Vagina (tissue), 2 donors: Measurements from ENCODE around the gene MAP3K10. TPM values are rescaled to one million over a fixed set of nuclear protein-coding genes. Genes with fewer than 3 reads are reported as not detected.

ENCODE experiments used
- DNase-seq, 2 donors: peaks; one replicate each; pipeline ENCODE4 v3.0.0-alpha.2; 2017; ENCODE audit errors: extremely low spot score in 2 of 2
- H3K27ac ChIP-seq: fragments of 200-600 bp; sonication (generic); one replicate; pipeline ENCODE4 v1.5.1; 2019
- H3K27me3 ChIP-seq: fragments of 200-600 bp; sonication (generic); one replicate; pipeline ENCODE4 v1.5.1; 2019
- H3K36me3 ChIP-seq, 2 donors: fragments of 200-600 bp; sonication (generic); one replicate each; pipeline ENCODE4 v1.5.1; 2017 to 2019
- H3K4me1 ChIP-seq: fragments of 200-600 bp; sonication (generic); one replicate; pipeline ENCODE4 v1.5.1; 2019
- H3K4me3 ChIP-seq, 2 donors: fragments of 200-600 bp; sonication (generic); 1 replicate in 1 of 2; 2 replicates in 1 of 2; pipeline ENCODE4 v1.5.1; 2016 to 2019
- H3K9me3 ChIP-seq: fragments of 200-600 bp; sonication (generic); one replicate; pipeline ENCODE4 v1.5.1; 2019
- CTCF ChIP-seq, 3 experiments: fragments of 450-650 bp in 2 of 3; fragments of 200-600 bp in 1 of 3; sonication (generic) in 1 of 3; IDR thresholded peaks; one replicate each; pipeline ENCODE4 v1.5.1; 2017 to 2019; ENCODE audit warnings: antibody characterized with exemption in 3 of 3, mild to moderate bottlenecking in 2 of 3, moderate library complexity in 2 of 3
- POLR2A ChIP-seq, 2 donors: fragments of 450-650 bp; IDR thresholded peaks; one replicate each; pipeline ENCODE4 v1.6.1; 2017; ENCODE audit warnings: antibody characterized with exemption in 2 of 2, mild to moderate bottlenecking in 2 of 2, moderate library complexity in 2 of 2
- POLR2AphosphoS5 ChIP-seq, 2 donors: sonication (generic); formaldehyde crosslinking; IDR thresholded peaks; one replicate each; pipeline ENCODE4 v1.9.0; 2017; ENCODE audit warnings: antibody characterized with exemption in 2 of 2, mild to moderate bottlenecking in 2 of 2, low read depth in 1 of 2; ENCODE audit not compliant: insufficient read depth in 1 of 2
- intact Hi-C: fragments of 100-400 bp; cut with DNase I; formaldehyde crosslinking; loops from one replicate; pipeline ENCODE4 v1.15.1; 2023
- total RNA-seq: library from RNA; depleted of rRNA; stranded (reverse); fragments of >200 nt; gene quantifications from one replicate; pipeline ENCODE4 v1.2.3, GENCODE V29; 2016

MAP3K10 gene
- total RNA-seq, 1 donor from 2014 or later = 10.6 TPM

- H3K4me3 ChIP-seq = no peak overlapping the region
- TF ChIP-seq POLR2AphosphoS5 (IDR thresholded peaks at IDR 0.05; ENCODE audit: insufficient read depth in 1 of 2, low read depth in 1 of 2) = no peak
- TF ChIP-seq POLR2A (IDR thresholded peaks at IDR 0.05) = no peak
- TF ChIP-seq CTCF (IDR thresholded peaks at IDR 0.05) = no peak
- DNase-seq = no peak
- H3K9me3 ChIP-seq = no peaks in the 10 kb centered on the region
- intact Hi-C loops = no loop called here
- H3K4me1 ChIP-seq = peaks cover 9% of the 10 kb centered on the region
- no peak overlapping the region for H3K27ac ChIP-seq
- no peaks in the 10 kb centered on the region for H3K27me3 ChIP-seq
- H3K36me3 ChIP-seq = peaks cover 0 to 57% of the 10 kb centered on the region in 2 donors
These were observed 43.4 kb downstream of the MAP3K10 start for GRCh38 chr19:40234429-40235237.

- no peak for DNase-seq
- no peak overlapping the region for H3K27ac ChIP-seq
- H3K36me3 ChIP-seq = peaks cover 0 to 65% of the 10 kb centered on the region in 2 donors
- peaks cover 9% of the 10 kb centered on the region for H3K4me1 ChIP-seq
- H3K9me3 ChIP-seq = no peaks in the 10 kb centered on the region
- no peak for TF ChIP-seq CTCF (IDR thresholded peaks at IDR 0.05)
- no peak for TF ChIP-seq POLR2A (IDR thresholded peaks at IDR 0.05)
- TF ChIP-seq POLR2AphosphoS5 (IDR thresholded peaks at IDR 0.05; ENCODE audit: insufficient read depth in 1 of 2, low read depth in 1 of 2) = no peak
- H3K27me3 ChIP-seq = no peaks in the 10 kb centered on the region
- no peak overlapping the region for H3K4me3 ChIP-seq
- intact Hi-C loops = no loop called here
These were observed 44.2 kb downstream of the MAP3K10 start for GRCh38 chr19:40235238-40236025.

- Histone ChIP-seq H3K27me3 (no peaks in the 10 kb centered on the region), H3K36me3 (peaks cover 0 to 69% of the 10 kb centered on the region in 2 donors), H3K4me1 (peaks cover 9% of the 10 kb centered on the region), H3K4me3 (no peak overlapping the region), H3K9me3 (no peaks in the 10 kb centered on the region), H3K27ac (no peak overlapping the region)
- TF ChIP-seq CTCF (IDR thresholded peaks at IDR 0.05) = no peak
- TF ChIP-seq POLR2AphosphoS5 (IDR thresholded peaks at IDR 0.05; ENCODE audit: insufficient read depth in 1 of 2, low read depth in 1 of 2) = no peak
- TF ChIP-seq POLR2A (IDR thresholded peaks at IDR 0.05) = no peak
- DNase-seq = no peak
- intact Hi-C loops = no loop called here
These were observed 44.8 kb downstream of the MAP3K10 start for GRCh38 chr19:40236026-40236355.

GRCh38 chr19:40236366-40236765, 45.1 kb downstream of the MAP3K10 start:
- TF ChIP-seq POLR2AphosphoS5 (IDR thresholded peaks at IDR 0.05; ENCODE audit: insufficient read depth in 1 of 2, low read depth in 1 of 2) (no peak), CTCF (IDR thresholded peaks at IDR 0.05) (no peak), POLR2A (IDR thresholded peaks at IDR 0.05) (no peak)
- no peak overlapping the region for H3K27ac ChIP-seq
- peaks cover 0 to 70% of the 10 kb centered on the region in 2 donors for H3K36me3 ChIP-seq
- H3K4me1 ChIP-seq = peaks cover 9% of the 10 kb centered on the region
- H3K9me3 ChIP-seq = no peaks in the 10 kb centered on the region
- intact Hi-C loops = no loop called here
- no peak overlapping the region for H3K4me3 ChIP-seq
- DNase-seq = no peak
- no peaks in the 10 kb centered on the region for H3K27me3 ChIP-seq
